CD14-positive monocyte (primary cell): ENCODE results near the gene SLC27A6. TPM values are rescaled to one million over a fixed set of nuclear protein-coding genes. Genes with fewer than 3 reads are reported as not detected.

Experiments
- DNase-seq, 3 donors: peaks; one replicate each; pipeline ENCODE4 v3.0.0-alpha.2; 2011 to 2022
- H2AFZ ChIP-seq: 2 replicates; pipeline ENCODE4 v1.6.0; 2012; ENCODE audit warnings: mild to moderate bottlenecking, low read depth, low read length, inconsistent platforms; ENCODE audit not compliant: insufficient read depth, poor library complexity, severe bottlenecking
- H3K27ac ChIP-seq, 2 donors: 1 replicate in 1 of 2; 2 replicates in 1 of 2; pipeline ENCODE4 v1.5.1; 2012 to 2013; ENCODE audit warnings: low read length in 2 of 2, control low read depth in 1 of 2, inconsistent platforms in 1 of 2, low read depth in 1 of 2, mild to moderate bottlenecking in 1 of 2
- H3K27me3 ChIP-seq, 2 donors: one replicate each; pipeline versions ENCODE4 v1.6.0 to v1.6.1; 2011 to 2013; ENCODE audit warnings: low read length in 2 of 2; ENCODE audit not compliant: control insufficient read depth in 2 of 2, insufficient read depth in 2 of 2
- H3K36me3 ChIP-seq, 2 donors: replicated peaks in 1 of 2; 1 replicate in 1 of 2; 2 replicates in 1 of 2; pipeline versions ENCODE4 v1.5.1 to v1.6.1; 2012 to 2013; ENCODE audit warnings: low read length in 2 of 2, control low read depth in 1 of 2, inconsistent platforms in 1 of 2, mild to moderate bottlenecking in 1 of 2; ENCODE audit not compliant: insufficient read depth in 2 of 2, control insufficient read depth in 1 of 2
- H3K4me1 ChIP-seq, 2 donors: 1 replicate in 1 of 2; 2 replicates in 1 of 2; pipeline versions ENCODE4 v1.5.1 to v1.6.1; 2012 to 2013; ENCODE audit warnings: low read length in 2 of 2, control low read depth in 1 of 2, inconsistent platforms in 1 of 2, mild to moderate bottlenecking in 1 of 2, moderate library complexity in 1 of 2; ENCODE audit not compliant: insufficient read depth in 2 of 2, control insufficient read depth in 1 of 2
- H3K4me2 ChIP-seq: replicated peaks from 2 replicates; pipeline ENCODE3; 2012; ENCODE audit warnings: low read length, moderate library complexity, mild to moderate bottlenecking; ENCODE audit not compliant: poor library complexity, severe bottlenecking; ENCODE audit errors: extremely low read depth
- H3K4me3 ChIP-seq, 3 experiments: fragments of 200-600 bp in 1 of 3; sonication (generic) in 1 of 3; replicated peaks in 1 of 3; 1 replicate in 2 of 3; 2 replicates in 1 of 3; pipeline ENCODE4 v1.5.1; 2011 to 2013; ENCODE audit warnings: low read length in 3 of 3, mild to moderate bottlenecking in 3 of 3, control low read depth in 2 of 3, low read depth in 2 of 3, inconsistent platforms in 1 of 3, moderate library complexity in 1 of 3
- H3K79me2 ChIP-seq: 2 replicates; pipeline ENCODE4 v1.6.0; 2012; ENCODE audit warnings: mild to moderate bottlenecking, control low read depth, inconsistent platforms, low read length, moderate library complexity; ENCODE audit not compliant: insufficient read depth
- H3K9ac ChIP-seq: 2 replicates; pipeline ENCODE4 v1.6.0; 2017; ENCODE audit warnings: low read length, mild to moderate bottlenecking; ENCODE audit not compliant: insufficient read depth, poor library complexity, severe bottlenecking
- H3K9me3 ChIP-seq, 2 donors: replicated peaks in 1 of 2; 1 replicate in 1 of 2; 2 replicates in 1 of 2; pipeline versions ENCODE4 v1.5.1 to v1.6.1; 2012 to 2013; ENCODE audit warnings: low read length in 2 of 2, control low read depth in 1 of 2; ENCODE audit not compliant: control insufficient read depth in 1 of 2, insufficient read depth in 1 of 2
- H4K20me1 ChIP-seq: 2 replicates; pipeline ENCODE4 v1.6.0; 2012; ENCODE audit warnings: mild to moderate bottlenecking, low read length, control low read depth, moderate library complexity; ENCODE audit not compliant: insufficient read depth
- H3K27ac Mint-ChIP-seq, 7 donors: one replicate each; pipeline ENCODE4 v1.8.0; 2020; ENCODE audit warnings: mild to moderate bottlenecking in 7 of 7, mixed read lengths in 7 of 7, moderate library complexity in 6 of 7, inconsistent platforms in 2 of 7
- H3K27me3 Mint-ChIP-seq, 3 donors: one replicate each; pipeline ENCODE4 v1.8.0; 2021 to 2022; ENCODE audit warnings: low read depth in 3 of 3, mild to moderate bottlenecking in 3 of 3, mixed read lengths in 3 of 3, moderate library complexity in 3 of 3, inconsistent platforms in 1 of 3
- H3K36me3 Mint-ChIP-seq, 2 donors: one replicate each; pipeline ENCODE4 v1.8.0; 2020; ENCODE audit warnings: mixed read lengths in 2 of 2, inconsistent platforms in 1 of 2, mild to moderate bottlenecking in 1 of 2
- H3K4me1 Mint-ChIP-seq: one replicate; pipeline ENCODE4 v1.8.0; 2020; ENCODE audit warnings: mild to moderate bottlenecking, mixed read lengths
- H3K4me3 Mint-ChIP-seq, 2 donors: one replicate each; pipeline ENCODE4 v1.8.0; 2020; ENCODE audit warnings: mild to moderate bottlenecking in 2 of 2, mixed read lengths in 2 of 2, moderate library complexity in 1 of 2
- H3K9me3 Mint-ChIP-seq, 7 donors: one replicate each; pipeline ENCODE4 v1.8.0; 2020 to 2022; ENCODE audit warnings: mixed read lengths in 7 of 7, mild to moderate bottlenecking in 6 of 7, moderate library complexity in 6 of 7, inconsistent platforms in 2 of 7
- CTCF ChIP-seq: fragments of 200-600 bp; IDR thresholded peaks from one replicate; pipeline ENCODE4 v1.8.0; 2022; ENCODE audit warnings: antibody characterized with exemption, mild to moderate bottlenecking
- WGBS: methylation state at CpG from one replicate; pipeline ENCODE4 v1.1.5; 2013; ENCODE audit warnings: missing lambda C conversion rate; ENCODE audit not compliant: insufficient coverage; 5-methylcytosine and 5-hydroxymethylcytosine counted together
- intact Hi-C, 2 donors: fragments of 100-400 bp; cut with micrococcal nuclease; formaldehyde crosslinking; loops; one replicate each; pipeline versions ENCODE4 v1.15.0 to v1.15.1; 2023
- polyA plus RNA-seq, 3 donors: library from polyadenylated mRNA; depleted of rRNA in 1 of 3; unstranded in 2 of 3; stranded (reverse) in 1 of 3; fragments of 300-500 nt in 2 of 3; fragments of >200 nt in 1 of 3; fragmentation: Illumina TruSeq in 2 of 3; gene quantifications; 1 replicate in 2 of 3; 2 replicates in 1 of 3; pipeline ENCODE4 v1.2.3, GENCODE V29; 2012 to 2021

SLC27A6 gene
- polyA plus RNA-seq, 3 donors = not detected

- H3K9me3 Mint-ChIP-seq = peaks cover 3 to 15% (median 9%) of the 10 kb centered on the region in 7 donors
- Histone ChIP-seq H3K79me2 (no peaks in the 10 kb centered on the region), H3K4me3 (no peak overlapping the region), H3K36me3 (no peaks in the 10 kb centered on the region), H3K27me3 (peaks cover 4 to 32% of the 10 kb centered on the region in 2 donors), H3K27ac (no peak overlapping the region), H3K9ac (no peak overlapping the region), H3K4me1 (no peaks in the 10 kb centered on the region), H2AFZ (no peak overlapping the region), H4K20me1 (no peaks in the 10 kb centered on the region), H3K4me2 (no peak overlapping the region), H3K9me3 (peaks cover 0 to 4% of the 10 kb centered on the region in 2 donors)
- intact Hi-C loops = no loop called here
- peaks cover 18 to 27% (median 26%) of the 10 kb centered on the region in 3 donors for H3K27me3 Mint-ChIP-seq
- no peaks in the 10 kb centered on the region for H3K36me3 Mint-ChIP-seq
- no peak overlapping the region for H3K27ac Mint-ChIP-seq
- H3K4me1 Mint-ChIP-seq = peaks cover 2% of the 10 kb centered on the region
- 95% methylated on average over 2 of the region's 3 CpGs for WGBS
- TF ChIP-seq CTCF = no peak
- no peak overlapping the region for H3K4me3 Mint-ChIP-seq
- no peak for DNase-seq
Measured at GRCh38 chr5:128966846-128967245, 1.6 kb downstream of the SLC27A6 start.

- no peak for DNase-seq
- peaks cover 4 to 21% (median 16%) of the 10 kb centered on the region in 7 donors for H3K9me3 Mint-ChIP-seq
- 90% methylated on average over 9 of the region's 9 CpGs for WGBS
Measured at GRCh38 chr5:128973244-128973643, 8.0 kb downstream of the SLC27A6 start.

More at GRCh38 chr5:128973244-128973643, 8.0 kb downstream of the SLC27A6 start:
- Histone ChIP-seq H3K9ac (no peak overlapping the region), H3K36me3 (no peaks in the 10 kb centered on the region), H3K4me2 (no peak overlapping the region), H3K4me3 (no peak overlapping the region), H2AFZ (no peak overlapping the region), H3K9me3 (peaks cover 0 to 10% of the 10 kb centered on the region in 2 donors), H3K27ac (no peak overlapping the region), H3K27me3 (no peaks in the 10 kb centered on the region), H3K79me2 (no peaks in the 10 kb centered on the region), H3K4me1 (no peaks in the 10 kb centered on the region), H4K20me1 (no peaks in the 10 kb centered on the region)
- no peak for TF ChIP-seq CTCF
- Mint-ChIP-seq H3K27me3 (peaks cover 0 to 2% (median 1%) of the 10 kb centered on the region in 3 donors), H3K4me1 (no peaks in the 10 kb centered on the region), H3K27ac (no peak overlapping the region), H3K36me3 (no peaks in the 10 kb centered on the region), H3K4me3 (no peak overlapping the region)
- intact Hi-C loops = no loop called here
